GM19351 (cell line): ENCODE data around the gene KNTC1.
"Not testable (repeated sequence)": the region's sequence is repeated elsewhere in the genome, so short reads cannot be mapped to it uniquely, and the experiment has no call there.

Experiments
- ATAC-seq: cut with Tn5 transposase; IDR thresholded peaks from one replicate; pipeline ENCODE4 v1.9.1; 2021; ENCODE audit warnings: mild to moderate bottlenecking, moderate library complexity; ENCODE audit not compliant: unreplicated experiment

KNTC1 gene

GRCh38 chr12:122545855-122546254 lies 18.8 kb downstream of the KNTC1 start:
- ATAC-seq, result no peak

- no peak for ATAC-seq
Measured at GRCh38 chr12:122547330-122547729, 20.3 kb downstream of the KNTC1 start.

DNA sequence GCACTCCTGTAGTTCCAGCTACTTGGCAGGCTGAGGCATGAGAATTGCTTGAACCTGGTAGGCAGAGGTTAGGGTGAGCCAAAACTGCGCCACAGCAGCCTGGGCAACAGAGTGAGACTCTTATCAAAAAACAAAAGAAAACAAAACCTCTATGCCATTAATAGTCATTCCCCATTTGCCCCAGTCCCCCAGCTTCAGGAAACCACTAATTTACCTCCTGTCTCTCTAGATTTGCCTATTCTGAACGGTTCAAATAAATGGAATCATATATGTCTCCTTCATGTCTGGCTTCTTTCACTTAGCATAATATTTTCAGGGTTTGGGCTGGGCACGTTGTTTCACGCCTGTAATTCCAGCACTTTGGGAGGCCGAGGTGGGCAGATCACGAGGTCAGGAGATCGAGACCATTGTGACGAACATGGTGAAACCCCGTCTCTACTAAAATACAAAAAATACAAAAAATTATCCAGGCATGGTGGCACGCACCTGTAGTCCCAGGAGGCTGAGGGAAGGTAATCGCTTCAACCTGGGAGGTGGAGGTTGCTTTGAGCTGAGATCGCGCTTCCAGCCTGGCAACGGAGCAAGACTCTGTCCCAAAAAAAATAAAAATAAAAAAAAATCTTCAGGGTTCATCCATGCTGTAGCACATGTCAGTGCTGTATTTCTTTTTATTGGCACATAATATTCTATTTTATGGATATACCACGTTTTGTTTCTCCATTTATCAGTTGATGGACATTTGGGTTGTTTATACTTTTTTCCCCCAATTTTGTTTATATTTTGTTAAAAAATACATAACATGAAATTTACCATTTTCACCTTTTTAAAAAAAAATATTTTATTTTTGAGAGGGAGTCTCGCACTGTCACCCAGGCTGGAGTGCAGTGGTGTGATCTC lies 31.9 kb downstream of the KNTC1 start:
- no peak for ATAC-seq

- no peak for ATAC-seq
Measured at GRCh38 chr12:122560138-122560537, 33.1 kb downstream of the KNTC1 start.

- ATAC-seq, result no peak
Measured at GRCh38 chr12:122563361-122563760, 36.3 kb downstream of the KNTC1 start.

DNA sequence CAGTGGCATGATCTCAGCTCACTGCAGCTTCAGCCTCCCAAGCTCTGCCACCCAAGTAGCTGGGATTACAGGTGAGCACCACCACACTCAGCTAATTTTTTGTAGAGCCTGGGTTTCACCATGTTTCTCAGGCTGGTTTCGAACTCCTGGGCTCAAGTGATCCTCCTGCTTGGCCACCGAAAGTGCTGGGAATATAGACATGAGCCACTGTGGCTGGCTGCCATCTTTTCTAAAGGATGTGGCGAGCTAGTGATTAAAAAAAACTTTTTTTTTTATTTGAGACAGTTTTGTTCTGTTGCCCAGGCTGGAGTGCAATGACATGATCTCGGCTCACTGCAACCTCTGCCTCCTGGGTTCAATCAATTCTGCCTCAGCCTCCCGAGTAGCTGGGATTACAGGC lies 39.8 kb downstream of the KNTC1 start:
- ATAC-seq, result not testable (repeated sequence)

DNA sequence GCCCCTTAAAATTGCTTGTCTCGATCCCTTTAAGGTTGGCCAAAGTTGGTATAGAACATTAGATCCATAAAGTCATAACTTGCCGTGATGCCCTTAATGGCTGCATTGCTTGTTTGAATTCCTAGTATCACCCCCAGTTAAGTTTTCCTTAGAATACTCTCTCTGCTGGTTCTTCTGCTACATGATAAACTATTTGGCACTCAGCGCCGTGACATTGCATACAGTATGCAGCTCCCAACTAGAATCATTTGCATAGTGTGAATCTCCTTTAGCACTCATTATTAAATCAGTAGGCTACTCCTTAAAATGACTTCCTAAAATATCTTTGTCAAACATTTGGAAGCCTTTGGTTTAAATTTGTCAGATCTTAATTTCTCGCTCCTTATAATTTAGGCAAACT lies 42.2 kb downstream of the KNTC1 start:
- no peak for ATAC-seq

GRCh38 chr12:122570006-122570405 lies 43.0 kb downstream of the KNTC1 start:
- not testable (repeated sequence) for ATAC-seq

GRCh38 chr12:122571821-122572220 lies 44.8 kb downstream of the KNTC1 start:
- no peak for ATAC-seq

- ATAC-seq, result not testable (repeated sequence)
Measured at GRCh38 chr12:122583294-122583693, 56.2 kb downstream of the KNTC1 start.

DNA sequence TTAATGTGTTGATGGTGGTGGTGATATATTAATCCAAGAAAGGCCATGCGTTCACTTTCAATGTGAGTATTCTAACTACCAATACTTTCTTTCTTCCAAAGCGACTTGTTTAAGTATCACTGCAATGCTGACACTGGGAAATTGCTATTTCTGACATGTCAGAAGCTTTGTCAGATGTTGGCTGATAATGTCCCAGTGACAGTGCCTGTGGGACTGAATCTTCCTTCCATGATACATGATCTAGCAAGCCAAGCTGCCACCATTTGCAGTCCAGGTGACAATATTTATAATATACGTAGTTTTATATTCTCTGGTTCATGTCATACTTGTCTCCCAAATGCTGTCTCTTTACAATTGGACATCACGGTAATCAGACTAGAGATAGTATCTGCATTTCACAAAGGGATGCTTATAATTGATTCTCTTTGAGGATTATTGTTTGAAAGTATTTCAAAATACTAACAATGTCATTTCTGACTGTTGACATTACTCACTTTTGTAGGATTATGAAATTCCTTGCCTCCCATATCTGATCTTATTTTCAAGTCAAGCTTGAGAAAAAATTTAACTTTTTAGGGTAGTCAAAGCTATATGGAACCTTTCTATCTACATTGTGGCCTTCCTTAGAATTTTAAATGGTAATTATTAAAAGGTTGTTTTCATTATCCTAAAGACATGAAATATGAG lies 57.3 kb downstream of the KNTC1 start:
- no peak for ATAC-seq

DNA sequence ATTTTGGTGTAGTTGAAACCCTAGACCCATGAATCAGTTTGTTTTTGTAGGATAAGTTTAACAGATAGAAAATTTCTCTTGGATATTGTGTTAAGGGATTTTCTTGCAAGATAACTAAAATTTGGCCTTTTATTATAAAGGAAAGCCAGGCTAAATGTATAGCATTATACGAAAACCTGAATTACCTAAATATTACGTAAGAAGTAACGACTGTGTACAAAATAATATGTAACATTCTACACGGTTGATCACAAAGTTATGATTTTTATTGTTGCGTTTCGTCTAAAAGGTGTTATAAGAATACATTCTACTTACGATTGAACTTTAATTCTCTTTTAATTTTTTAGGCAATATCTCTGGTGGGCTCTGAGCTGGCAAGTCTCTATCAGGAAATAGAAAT lies 63.9 kb downstream of the KNTC1 start:
- ATAC-seq, result no peak

- ATAC-seq, result not testable (repeated sequence)
Measured at GRCh38 chr12:122591966-122592365, 64.9 kb downstream of the KNTC1 start.

- not testable (repeated sequence) for ATAC-seq
Measured at GRCh38 chr12:122592543-122592942, 65.5 kb downstream of the KNTC1 start.

GRCh38 chr12:122593910-122594309 lies 66.9 kb downstream of the KNTC1 start:
- ATAC-seq, result no peak

- ATAC-seq, result no peak
Measured at GRCh38 chr12:122596838-122597237, 69.8 kb downstream of the KNTC1 start.

GRCh38 chr12:122602456-122602855 lies 75.4 kb downstream of the KNTC1 start:
- no peak for ATAC-seq

DNA sequence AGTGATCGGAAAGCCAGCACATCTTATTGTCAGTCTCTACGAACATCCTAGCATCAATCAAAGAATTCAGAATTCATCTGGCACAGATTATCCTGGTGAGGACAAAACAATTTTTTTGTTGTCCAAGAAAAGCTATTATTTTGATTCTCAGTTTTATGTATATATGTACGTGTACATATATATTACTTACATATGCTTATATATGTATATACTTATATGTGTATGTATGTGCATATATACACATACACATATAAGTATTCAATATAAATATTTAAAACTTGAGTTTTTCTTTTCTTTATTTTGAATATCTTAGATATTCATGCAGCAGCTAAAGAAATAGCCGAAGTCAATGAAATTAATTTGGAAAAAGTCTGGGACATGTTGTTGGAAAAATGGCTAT lies 77.9 kb downstream of the KNTC1 start:
- ATAC-seq, result no peak

DNA sequence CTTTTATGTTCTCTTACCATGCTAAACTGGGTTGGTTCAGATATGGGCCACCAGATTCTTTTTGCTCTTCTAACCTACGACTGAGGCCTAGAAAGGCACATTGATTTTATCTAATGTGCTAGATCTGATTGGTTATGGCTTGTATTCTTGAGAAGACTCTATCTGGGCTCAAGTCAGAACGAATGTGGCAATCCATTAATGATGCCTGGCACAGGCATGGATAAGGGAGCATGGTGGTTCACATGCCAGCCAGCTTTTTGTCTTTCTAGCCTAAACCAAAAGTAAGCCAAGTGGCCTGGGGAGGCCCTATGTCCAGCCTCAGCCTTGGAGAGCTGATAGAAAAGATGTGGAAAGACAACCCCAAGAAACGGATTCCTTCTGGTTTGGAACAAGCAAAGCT lies 82.7 kb downstream of the KNTC1 start:
- no peak for ATAC-seq

- no peak for ATAC-seq
Measured at GRCh38 chr12:122610207-122610606, 83.2 kb downstream of the KNTC1 start.

- ATAC-seq, result no peak
Measured at GRCh38 chr12:122610911-122611310, 83.9 kb downstream of the KNTC1 start.

DNA sequence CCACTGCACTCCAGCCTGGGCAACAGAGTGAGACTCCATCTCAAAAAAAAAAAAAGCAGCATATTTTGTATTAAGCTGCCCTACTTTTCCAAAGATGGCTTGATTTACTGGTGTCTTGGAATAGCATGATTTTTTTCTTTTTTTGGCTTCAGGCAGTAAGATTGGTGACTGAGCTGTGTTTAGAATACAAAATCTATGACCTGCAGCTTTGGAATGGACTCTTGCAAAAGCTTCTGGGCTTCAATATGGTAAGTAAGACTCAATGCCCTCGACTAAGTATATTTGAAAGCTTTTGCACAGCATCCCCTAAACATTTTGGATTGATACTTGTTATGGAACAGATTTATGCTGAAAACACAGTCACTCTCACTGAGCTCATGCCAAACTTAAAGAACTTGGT lies 87.8 kb downstream of the KNTC1 start:
- no peak for ATAC-seq
